A172 (cell line): Measurements from ENCODE around the gene VIPR2. TPM values are rescaled to one million over a fixed set of nuclear protein-coding genes. Genes with fewer than 3 reads are reported as not detected.
"Not testable (repeated sequence)": the region's sequence is repeated elsewhere in the genome, so short reads cannot be mapped to it uniquely, and the experiment has no call there.

ENCODE experiments used
- DNase-seq: peaks from one replicate; pipeline ENCODE4 v3.0.0-alpha.2; 2015; ENCODE audit warnings: low spot score
- total RNA-seq: library from RNA; depleted of rRNA; stranded (reverse); fragments of >200 nt; shearing (Covaris generic); gene quantifications from 2 replicates; pipeline ENCODE4 v1.2.3, GENCODE V29; 2014

Gene VIPR2
- total RNA-seq, 1 experiment from 2014 or later: not detected

- peak; percentile 38 for DNase-seq
These were observed 38.5 kb downstream of the VIPR2 start for GRCh38 chr7:159105832-159106811.

DNA sequence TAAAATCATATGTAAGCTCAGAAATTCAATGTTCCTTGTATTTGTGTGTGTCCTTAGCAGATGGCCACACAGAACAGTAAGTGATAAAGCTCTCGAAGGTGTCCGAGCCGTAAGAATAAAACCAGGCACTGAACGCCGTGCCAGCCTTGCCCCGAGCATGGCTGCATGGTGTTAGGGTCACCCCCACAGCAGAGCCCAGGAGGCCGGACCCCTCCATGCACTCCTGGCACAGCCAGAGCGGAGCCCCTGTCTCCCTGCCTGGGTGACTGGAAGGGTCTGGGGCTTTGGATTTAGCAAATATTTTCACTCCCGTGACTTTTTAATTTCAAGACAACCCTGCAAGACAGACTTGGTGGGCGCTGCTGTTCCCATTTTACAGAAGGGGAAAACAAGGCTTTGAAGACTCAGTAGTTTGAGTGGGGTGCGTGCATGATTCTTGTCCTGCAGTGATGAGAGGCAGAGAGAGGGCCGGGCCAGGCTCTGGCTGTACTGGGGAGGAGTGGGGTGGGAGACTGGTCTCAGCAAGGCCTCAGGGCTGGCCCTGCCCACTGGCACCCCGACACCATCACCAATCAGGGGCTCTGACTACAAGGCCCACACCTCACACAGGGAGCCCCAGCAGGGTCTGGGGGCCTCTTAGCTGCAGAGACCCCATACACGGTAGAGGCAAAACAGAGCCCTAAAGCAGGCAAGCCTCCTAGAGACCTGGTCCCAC lies 39.4 kb downstream of the VIPR2 start:
- no peak for DNase-seq

DNA sequence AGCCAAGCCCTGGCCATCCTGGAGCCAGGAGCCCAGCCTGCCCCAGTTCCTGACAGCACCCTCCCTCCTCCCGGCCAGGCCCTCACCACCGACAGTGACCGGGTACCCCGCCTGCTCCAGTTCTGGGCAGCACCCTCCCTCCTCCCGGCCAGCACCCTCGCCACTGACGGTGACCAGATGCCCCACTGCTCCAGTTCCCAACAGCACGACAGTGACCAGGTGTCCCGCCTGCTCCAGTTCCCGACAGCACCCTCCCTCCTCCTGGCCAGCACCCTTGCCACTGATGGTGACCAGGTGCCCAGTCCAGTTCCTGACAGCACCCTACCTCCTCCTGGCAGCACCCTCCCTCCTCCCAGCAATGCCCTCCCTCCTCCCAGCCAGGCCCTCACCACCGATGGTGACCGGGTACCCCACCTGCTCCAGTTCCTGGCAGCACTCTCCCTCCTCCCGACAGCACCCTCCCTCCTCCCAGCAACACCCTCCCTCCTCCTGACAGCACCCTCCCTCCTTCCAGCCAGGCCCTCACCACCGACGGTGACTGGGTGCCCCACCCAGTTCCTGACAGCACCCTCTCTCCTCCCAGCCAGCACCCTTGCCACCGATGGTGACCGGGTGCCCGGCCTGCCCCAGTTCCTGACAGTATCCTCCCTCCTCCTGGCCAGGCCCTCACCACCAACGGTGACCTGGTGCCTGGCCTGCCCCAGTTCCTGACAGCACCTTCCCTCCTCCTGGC lies 40.3 kb downstream of the VIPR2 start:
- DNase-seq: no peak

DNA sequence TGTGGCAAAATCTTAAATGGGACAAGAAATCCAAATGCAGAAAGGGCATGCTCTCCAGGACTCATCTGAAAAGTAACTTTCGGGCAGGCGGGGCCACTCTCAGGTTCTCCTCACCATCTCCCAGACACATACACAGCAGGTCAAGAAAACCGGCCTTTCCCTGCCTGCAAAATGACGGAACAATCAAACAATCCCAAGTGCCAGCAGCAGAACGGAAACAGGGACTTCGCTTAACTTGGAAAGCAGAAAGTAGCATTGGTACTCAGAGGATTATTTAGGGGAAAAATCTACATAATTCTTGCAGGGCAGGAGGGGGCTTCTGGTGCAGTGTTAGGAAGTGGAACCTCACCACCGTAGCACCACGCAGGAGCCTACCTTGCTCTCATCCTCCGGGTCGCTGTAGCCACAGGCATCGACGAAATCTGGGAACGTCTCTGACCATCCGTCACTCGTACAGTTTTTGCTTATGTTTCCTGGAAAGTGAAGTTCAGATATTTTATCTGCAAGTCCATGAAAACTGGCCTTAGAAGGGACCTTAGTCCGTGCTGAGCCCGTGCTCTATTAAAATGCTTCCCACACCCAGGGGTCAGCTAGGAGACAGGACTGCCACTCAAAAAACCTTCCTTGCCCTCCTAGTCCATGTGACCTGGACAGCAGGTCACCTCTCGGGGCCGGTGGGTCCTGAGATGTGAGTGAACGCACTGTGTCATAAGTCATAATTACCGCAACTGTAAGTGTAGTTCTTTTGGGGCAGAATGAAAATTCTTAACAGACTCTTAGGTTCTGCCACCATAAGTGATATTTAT lies 41.1 kb downstream of the VIPR2 start:
- no peak for DNase-seq

DNA sequence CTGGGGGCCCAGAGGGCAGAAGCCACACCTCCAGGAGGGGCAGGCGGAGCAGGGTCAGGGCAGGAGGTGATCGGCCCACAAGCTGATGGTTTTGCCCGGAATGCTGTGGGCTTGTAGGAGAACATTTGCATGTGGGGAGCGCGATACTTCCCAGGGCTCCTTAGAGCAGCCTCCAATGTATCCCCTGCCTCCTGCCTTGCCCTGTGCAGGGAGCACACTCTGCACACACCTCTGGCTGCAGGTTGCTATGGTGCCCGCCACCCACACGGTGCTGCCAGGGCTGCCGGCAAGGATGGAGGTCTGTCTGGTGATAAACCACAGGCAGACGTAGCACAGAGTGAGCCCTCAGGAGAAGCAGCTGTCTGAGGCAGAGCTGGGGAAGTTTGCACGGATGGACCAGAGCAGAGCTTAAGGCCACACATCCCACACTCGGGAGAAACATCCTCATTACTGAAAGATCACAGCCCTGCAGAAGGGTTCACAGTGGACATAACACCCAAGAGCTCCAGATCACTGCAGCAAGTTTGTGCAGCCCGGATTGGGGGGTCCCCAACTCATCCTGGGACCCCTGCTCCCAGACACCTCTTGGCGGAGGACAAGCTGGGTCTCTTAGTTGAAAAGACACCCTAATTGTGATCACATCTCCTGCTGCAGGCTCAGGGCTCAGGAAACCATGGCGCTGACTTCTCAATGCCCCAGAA lies 41.8 kb downstream of the VIPR2 start:
- no peak for DNase-seq

- DNase-seq: not testable (repeated sequence)
These were observed 43.0 kb downstream of the VIPR2 start for GRCh38 chr7:159101661-159102091.

DNA sequence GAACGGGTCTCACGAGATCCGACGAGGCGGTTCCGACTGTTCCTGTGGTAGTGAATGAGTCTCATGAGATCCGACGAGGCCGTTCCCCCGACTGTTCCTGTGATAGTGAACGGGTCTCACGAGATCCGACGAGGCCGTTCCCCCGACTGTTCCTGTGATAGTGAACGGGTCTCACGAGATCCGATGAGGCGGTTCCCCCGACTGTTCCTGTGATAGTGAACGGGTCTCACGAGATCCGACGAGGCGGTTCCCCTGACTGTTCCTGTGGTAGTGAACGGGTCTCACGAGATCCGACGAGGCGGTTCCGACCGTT lies 43.6 kb downstream of the VIPR2 start:
- DNase-seq: not testable (repeated sequence)

DNA sequence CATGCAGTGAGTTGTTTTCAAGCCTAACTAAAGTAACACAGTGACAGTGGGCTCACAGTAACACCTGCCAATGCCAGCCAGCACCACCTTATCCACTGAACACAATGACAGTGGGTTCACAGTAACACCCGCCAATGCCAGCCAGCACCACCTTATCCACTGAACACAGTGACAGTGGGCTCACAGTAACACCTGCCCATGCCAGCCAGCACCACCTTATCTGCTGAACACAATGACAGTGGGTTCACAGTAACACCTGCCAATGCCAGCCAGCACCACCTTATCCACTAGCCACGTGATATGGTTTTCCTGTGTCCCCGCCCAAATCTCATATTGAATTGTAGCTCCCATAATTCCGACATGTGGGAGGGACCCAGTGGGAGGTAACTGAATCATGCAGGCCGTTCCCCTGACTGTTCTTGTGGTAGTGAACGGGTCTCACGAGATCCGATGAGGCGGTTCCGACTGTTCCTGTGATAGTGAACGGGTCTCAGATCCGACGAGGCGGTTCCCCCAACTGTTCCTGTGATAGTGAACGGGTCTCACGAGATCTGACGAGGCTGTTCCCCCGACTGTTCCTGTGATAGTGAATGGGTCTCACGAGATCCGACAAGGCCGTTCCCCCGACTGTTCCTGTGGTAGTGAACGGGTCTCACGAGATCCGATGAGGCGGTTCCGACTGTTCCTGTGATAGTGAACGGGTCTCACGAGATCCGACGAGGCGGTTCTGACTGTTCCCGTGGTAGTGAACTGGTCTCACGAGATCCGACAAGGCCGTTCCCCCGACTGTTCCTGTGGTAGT lies 44.2 kb downstream of the VIPR2 start:
- DNase-seq: not testable (repeated sequence)

DNA sequence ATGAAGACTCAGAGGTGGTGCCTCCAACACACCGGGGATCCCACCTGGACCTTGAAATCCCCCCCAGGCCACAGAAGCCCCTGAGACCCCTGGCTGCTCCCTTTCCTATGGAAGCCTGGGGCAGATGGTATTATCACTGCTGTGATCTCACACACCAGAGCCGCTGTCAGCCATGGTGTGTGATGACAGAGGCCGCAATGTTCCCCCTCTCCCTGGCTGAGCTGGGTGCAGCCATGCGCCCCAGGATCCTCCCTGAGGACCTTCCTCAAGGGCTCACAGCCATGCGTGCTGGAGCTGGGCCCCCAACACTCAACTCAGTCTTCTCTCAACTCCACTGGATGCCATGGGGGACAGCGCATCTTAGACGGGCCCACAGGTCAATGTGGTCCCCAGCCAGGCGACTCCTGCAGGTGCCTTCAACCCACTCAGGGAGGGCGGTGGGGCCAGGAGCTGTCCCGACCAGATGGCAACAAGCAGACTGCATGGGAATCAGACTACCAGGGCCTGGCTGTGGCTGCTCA lies 44.9 kb downstream of the VIPR2 start:
- no peak for DNase-seq

- no peak for DNase-seq
These were observed 45.6 kb downstream of the VIPR2 start for GRCh38 chr7:159098811-159099655.

GRCh38 chr7:159098424-159098786 lies 46.3 kb downstream of the VIPR2 start:
- DNase-seq: no peak

GRCh38 chr7:159097661-159098423 lies 46.8 kb downstream of the VIPR2 start:
- no peak for DNase-seq

- no peak for DNase-seq
These were observed 47.7 kb downstream of the VIPR2 start for GRCh38 chr7:159096736-159097581.

- no peak for DNase-seq
These were observed 48.7 kb downstream of the VIPR2 start for GRCh38 chr7:159095979-159096411.

DNA sequence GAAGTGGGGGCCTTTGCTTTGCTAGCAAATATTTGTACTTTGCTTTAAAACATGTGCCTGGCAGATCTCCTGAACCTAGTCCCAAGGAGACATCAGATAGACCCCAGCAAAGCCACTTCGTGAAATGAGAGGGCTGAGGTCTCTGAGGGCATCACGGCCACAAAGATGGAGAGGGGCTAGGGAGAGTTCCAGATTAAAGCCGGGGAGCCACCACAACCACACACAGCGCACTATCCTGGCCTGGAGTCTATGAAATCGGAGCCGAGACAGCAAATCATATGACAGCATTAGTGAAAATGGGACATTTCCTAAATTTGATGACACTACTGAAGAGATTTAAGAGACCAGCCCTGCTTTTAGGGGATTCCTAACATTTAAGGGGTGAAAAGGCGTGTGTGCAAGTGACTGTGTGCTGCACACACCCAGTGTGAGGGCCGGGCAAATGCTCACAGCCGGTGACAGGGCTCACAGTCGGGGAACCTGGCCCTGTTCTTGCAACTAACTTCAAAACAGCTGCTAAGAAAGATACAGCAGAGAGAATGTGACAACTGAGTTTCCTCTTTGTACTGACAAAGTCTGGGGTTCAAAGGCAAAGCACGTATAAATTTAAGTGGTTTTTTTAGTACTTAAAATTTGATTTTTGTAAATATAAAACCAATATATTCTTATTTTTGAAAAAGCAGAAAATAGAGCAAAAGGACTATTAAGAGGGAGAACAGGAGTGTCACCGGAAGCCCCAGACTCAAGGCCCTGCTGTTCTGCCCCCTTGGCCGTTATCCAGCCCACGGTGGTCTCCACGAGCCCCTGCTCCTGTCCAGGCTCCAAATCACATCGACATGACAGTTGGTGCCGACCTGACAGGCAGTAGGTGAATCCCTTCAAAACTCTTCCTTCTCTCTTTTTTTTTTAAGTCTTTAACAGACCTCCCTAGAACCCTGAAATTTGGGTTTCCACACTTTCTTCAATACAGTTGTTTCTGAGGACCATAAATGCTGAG lies 49.5 kb downstream of the VIPR2 start:
- no peak for DNase-seq
